Neural cell (in vitro differentiated cells): Measurements from ENCODE around the gene RNF145.

ENCODE experiments used
- CTCF ChIP-seq: fragments of 450-650 bp; IDR thresholded peaks from 2 replicates; pipeline ENCODE4 v1.5.1; 2014; ENCODE audit warnings: antibody characterized with exemption, mild to moderate bottlenecking, moderate library complexity; ENCODE audit not compliant: poor library complexity, severe bottlenecking
- EZH2 ChIP-seq: fragments of 200-600, 300-800 bp; shearing (Covaris generic), sonication (generic); IDR thresholded peaks from 2 replicates; pipeline ENCODE4 v1.6.1; 2014; ENCODE audit warnings: antibody characterized with exemption, low read length, borderline replicate concordance, mild to moderate bottlenecking; ENCODE audit not compliant: insufficient read depth, poor library complexity, severe bottlenecking
- MXI1 ChIP-seq: fragments of 450-650 bp; conservative IDR thresholded peaks from 2 replicates; pipeline ENCODE4 v1.6.1; 2014; ENCODE audit warnings: antibody characterized with exemption, mild to moderate bottlenecking; ENCODE audit not compliant: poor library complexity, severe bottlenecking
- RAD21 ChIP-seq: fragments of 450-650 bp; conservative IDR thresholded peaks from 2 replicates; pipeline ENCODE4 v1.6.1; 2014; ENCODE audit warnings: antibody characterized with exemption, mild to moderate bottlenecking, moderate library complexity
- TAF1 ChIP-seq: IDR thresholded peaks from 2 replicates; pipeline ENCODE4 v1.6.1; 2012; ENCODE audit warnings: low read depth

- TF ChIP-seq MXI1 = no peak
- TF ChIP-seq CTCF = no peak
- TF ChIP-seq TAF1 = no peak
- TF ChIP-seq EZH2 = no peak
- TF ChIP-seq RAD21 = no peak
Observed at GRCh38 chr5:159184858-159185381, 24.4 kb downstream of the RNF145 start.
